ENCODE measurements around the gene TRIM65. TPM values are rescaled to one million over a fixed set of nuclear protein-coding genes. Genes with fewer than 3 reads are reported as not detected.

The TRIM65 gene
- total and polyA plus RNA-seq, 10 of the 15 experiments (the other 5 are each of a cell fraction or from before 2014, with no cell fraction given) = 1.4 to 26.0 (median 10.8) TPM

GRCh38 chr17:75874323-75875181, 22.2 kb downstream of the TRIM65 start:
- Histone ChIP-seq H3K9me3 (replicated peaks; ENCODE audit: control insufficient read depth, insufficient read depth, low read length) (no peaks in the 10 kb centered on the region), H3K79me2 (ENCODE audit: control insufficient read depth, insufficient read depth, low read length) (no peaks in the 10 kb centered on the region), H3K27me3 (replicated peaks in 1 of 2; ENCODE audit: control insufficient read depth in 2 of 2, insufficient read depth in 2 of 2, low read length in 1 of 2) (peaks cover 2% of the 10 kb centered on the region in 2 experiments; a peak in 3 of 4 replicates), H3K9ac (ENCODE audit: control insufficient read depth, insufficient read depth, low read length) (no peak overlapping the region), H3K36me3 (ENCODE audit: control insufficient read depth in 2 of 2, insufficient read depth in 2 of 2, low read length in 1 of 2) (no peaks in the 10 kb centered on the region), H2AFZ (ENCODE audit: control insufficient read depth, low read depth, low read length) (no peak overlapping the region), H3K27ac (ENCODE audit: control insufficient read depth, insufficient read depth) (no peak overlapping the region), H3K4me2 (ENCODE audit: control insufficient read depth, insufficient read depth) (no peak overlapping the region), H3K4me1 (ENCODE audit: control insufficient read depth, insufficient read depth, low read length) (peaks cover 25% of the 10 kb centered on the region), H3K4me3 (no peak overlapping the region), H4K20me1 (ENCODE audit: control insufficient read depth, insufficient read depth) (no peaks in the 10 kb centered on the region)
- no peak for DNase-seq (ENCODE audit: low read depth, low spot score)
- ChIA-PET SMC1A (ENCODE audit: uncharacterized antibody, unreplicated experiment) (interaction anchor here (1.1 to 1.9 kb wide), 3 partner anchors 13 to 30 kb away, joined by 4 to 8 read pairs (median 6); partner anchors contain the start of gene UNC13D), RAD21 (ENCODE audit: unreplicated experiment) (interaction anchor here (1.2 to 1.7 kb wide), 3 partner anchors 19 to 1500 kb away, joined by 3 to 8 read pairs (median 7); partner anchors contain the start of genes GALK1 and WBP2), CTCF (interaction anchor here (0.7 to 7.9 kb wide), 6 partner anchors 15 to 134 kb away, joined by 3 to 81 read pairs (median 4); partner anchors contain the start of genes GALK1, TRIM65 and WBP2), POLR2A (interaction anchor here (0.6 to 3.7 kb wide), 3 partner anchors 16 to 390 kb away, joined by 5 to 27 read pairs (median 5); no protein-coding TSS in a partner anchor)
- no peak for FAIRE-seq
- BruUV-seq (replicated peaks) = no TSS peak
- in situ Hi-C loops (cut with MboI) (no loop called here), intact Hi-C loops (cut with micrococcal nuclease; ENCODE audit: unreplicated experiment) (no loop called here)
- TF ChIP-seq RAD21 (IDR thresholded peaks at IDR 0.05; ENCODE audit: insufficient read depth, low read depth, low read length) (no peak), LARP7 (IDR thresholded peaks at IDR 0.05) (no peak), SUZ12 (IDR thresholded peaks at IDR 0.05; ENCODE audit: unreplicated experiment) (no peak), MEF2A (IDR thresholded peaks at IDR 0.05; ENCODE audit: insufficient read depth, low read depth, low read length) (no peak), HCFC1 (IDR thresholded peaks at IDR 0.05; ENCODE audit: low read length) (no peak), IRF5 (IDR thresholded peaks at IDR 0.05; ENCODE audit: borderline replicate concordance) (no peak), BACH1 (IDR thresholded peaks at IDR 0.05; ENCODE audit: borderline replicate concordance) (no peak), USF1 (IDR thresholded peaks at IDR 0.05; ENCODE audit: borderline replicate concordance, extremely low read length, insufficient read depth, low read depth, low read length) (no peak), POLR2AphosphoS5 (IDR thresholded peaks at IDR 0.05; ENCODE audit: low read length) (no peak), PKNOX1 (IDR thresholded peaks at IDR 0.05) (no peak), MYC (IDR thresholded peaks at IDR 0.05; ENCODE audit: insufficient read depth, insufficient read length, insufficient replicate concordance, low read length, severe bottlenecking) (no peak), KLF5 (IDR thresholded peaks at IDR 0.05; ENCODE audit: partially characterized antibody) (no peak), ZSCAN29 (IDR thresholded peaks at IDR 0.05) (no peak), NFXL1 (IDR thresholded peaks at IDR 0.05; ENCODE audit: borderline replicate concordance) (no peak), RFX5 (IDR thresholded peaks at IDR 0.05; ENCODE audit: low read depth, low read length) (no peak), RBBP5 (conservative IDR thresholded peaks at IDR 0.05) (no peak)
- WGBS (ENCODE audit: insufficient coverage, insufficient replicate concordance, low lambda C conversion rate, missing lambda C conversion rate) = 93% methylated on average over 37 of the region's 38 CpGs
- ATAC-seq = no peak

Data from GM12878 (cell line).